GM21423 (cell line): Measurements from ENCODE around the gene DNMBP.
A peak's percentile ranks its signal among the peaks of the same experiment; 100 is the strongest.
"Not testable (repeated sequence)": the region's sequence is repeated elsewhere in the genome, so short reads cannot be mapped to it uniquely, and the experiment has no call there.

Source experiments
- ATAC-seq: cut with Tn5 transposase; IDR thresholded peaks from one replicate; pipeline ENCODE4 v1.9.1; 2021; ENCODE audit warnings: mild to moderate bottlenecking, moderate library complexity; ENCODE audit not compliant: unreplicated experiment

The DNMBP gene

GRCh38 chr10:99867250-99867649, 142.5 kb downstream of the DNMBP start:
- ATAC-seq: not testable (repeated sequence)

DNA sequence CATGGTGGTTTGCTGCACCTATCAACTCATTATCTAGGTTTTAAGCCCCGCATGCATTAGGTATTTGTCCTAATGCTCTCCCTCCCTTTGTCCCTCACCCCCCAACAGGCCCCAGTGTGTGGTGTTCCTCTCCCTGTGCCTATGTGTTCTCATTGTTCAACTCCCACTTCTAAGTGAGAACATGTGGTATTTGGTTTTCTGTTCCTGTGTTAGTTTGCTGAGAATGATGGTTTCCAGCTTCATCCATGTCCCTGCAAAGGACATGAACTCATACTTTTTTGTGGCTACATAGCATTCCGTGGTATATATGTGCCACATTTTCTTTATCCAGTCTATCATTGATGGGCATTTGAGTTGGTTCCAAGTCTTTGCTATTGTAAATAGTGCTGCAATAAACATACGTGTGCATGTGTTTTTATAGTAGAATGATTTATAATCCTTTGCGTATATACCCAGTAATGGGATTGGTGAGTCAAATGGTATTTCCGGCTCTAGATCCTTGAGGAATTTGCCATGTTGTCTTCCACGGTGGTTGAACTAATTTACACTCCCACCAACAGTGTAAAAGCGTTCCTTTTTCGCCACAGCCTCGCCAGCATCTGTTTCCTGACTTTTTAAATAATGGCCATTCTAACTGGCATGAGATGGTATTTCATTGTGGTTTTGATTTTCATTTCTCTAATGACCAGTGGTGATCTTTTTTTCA, 146.1 kb downstream of the DNMBP start:
- not testable (repeated sequence) for ATAC-seq

DNA sequence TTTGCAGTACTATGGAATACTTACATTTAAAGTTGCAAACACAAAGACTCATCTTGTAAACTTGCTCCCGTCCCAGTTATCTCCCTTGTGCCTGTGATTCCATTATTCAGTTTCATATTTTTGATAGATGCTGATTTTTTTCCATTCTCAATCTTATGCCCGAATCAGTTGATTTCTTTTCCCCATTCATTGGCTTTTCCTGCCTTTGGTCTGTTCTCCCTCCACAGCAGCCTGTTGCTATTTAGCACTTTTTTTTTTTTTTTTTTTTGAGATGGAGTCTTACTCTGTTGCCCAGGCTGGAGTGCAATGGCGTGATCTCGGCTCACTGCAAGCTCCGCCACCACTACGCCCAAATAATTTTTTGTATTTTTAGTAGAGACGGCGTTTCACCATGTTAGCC, 149.3 kb downstream of the DNMBP start:
- ATAC-seq: no peak

DNA sequence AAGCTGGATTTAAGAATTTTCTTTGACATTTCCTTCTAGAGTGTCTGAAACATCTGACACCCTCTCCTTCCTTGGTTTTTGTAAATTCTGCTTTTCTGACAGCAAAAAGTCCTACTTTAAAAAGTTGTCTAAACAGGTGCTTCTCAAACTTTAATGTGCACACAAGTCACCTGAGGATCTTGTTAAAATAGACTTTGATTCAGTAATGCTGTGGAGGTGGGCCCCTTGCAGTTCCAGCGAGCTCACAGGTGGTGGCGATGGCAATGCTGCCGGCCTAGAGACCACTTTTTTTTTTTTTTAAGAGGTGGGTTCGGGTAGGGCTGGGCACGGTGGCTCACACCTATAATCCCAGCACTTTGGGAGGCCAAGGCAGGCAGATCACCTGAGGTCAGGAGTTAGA, 150.2 kb downstream of the DNMBP start:
- ATAC-seq: no peak

DNA sequence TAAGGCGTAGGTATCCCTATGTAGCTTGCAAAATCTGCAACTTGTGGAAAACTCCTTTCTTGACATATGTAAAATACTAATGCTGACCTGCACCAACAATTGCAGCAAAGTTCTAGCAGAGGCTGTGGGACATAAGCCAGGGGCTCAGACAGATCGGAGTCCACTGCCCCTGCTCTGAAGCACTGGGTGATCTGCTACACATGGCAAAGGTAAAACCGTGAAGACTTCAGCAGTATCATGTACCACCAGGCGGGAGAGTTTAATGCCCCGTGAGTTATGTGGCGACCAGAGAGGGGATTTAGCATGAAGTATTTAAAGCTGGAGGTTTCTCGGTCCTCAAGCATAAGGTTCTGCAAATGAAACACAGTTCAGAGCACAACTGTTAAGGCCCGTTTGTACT, 150.9 kb downstream of the DNMBP start:
- no peak for ATAC-seq

GRCh38 chr10:99855479-99856071, 154.2 kb downstream of the DNMBP start:
- ATAC-seq: no peak

- no peak for ATAC-seq
Measured at GRCh38 chr10:99854860-99855259, 154.9 kb downstream of the DNMBP start.

GRCh38 chr10:99853655-99854054, 156.1 kb downstream of the DNMBP start:
- ATAC-seq: no peak

- ATAC-seq: no peak
Measured at GRCh38 chr10:99852481-99853213, 157.1 kb downstream of the DNMBP start.

DNA sequence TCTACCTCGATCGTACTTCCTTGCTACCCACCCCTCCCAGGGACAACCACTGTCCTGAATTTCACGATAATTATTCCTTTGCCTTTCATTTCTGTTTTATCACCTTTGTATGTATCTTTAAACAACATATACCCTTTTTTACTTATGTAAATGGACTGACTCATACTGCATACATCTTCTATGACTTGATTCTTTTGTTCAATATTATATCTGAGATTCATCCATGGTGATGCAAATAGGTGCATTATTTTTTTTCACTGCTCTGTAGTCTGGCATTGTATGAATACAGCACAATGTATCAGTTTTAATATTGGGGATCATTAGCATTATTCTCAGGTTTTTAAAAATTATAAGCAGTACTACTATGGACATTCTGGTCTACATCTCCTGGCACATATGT, 157.9 kb downstream of the DNMBP start:
- no peak for ATAC-seq

DNA sequence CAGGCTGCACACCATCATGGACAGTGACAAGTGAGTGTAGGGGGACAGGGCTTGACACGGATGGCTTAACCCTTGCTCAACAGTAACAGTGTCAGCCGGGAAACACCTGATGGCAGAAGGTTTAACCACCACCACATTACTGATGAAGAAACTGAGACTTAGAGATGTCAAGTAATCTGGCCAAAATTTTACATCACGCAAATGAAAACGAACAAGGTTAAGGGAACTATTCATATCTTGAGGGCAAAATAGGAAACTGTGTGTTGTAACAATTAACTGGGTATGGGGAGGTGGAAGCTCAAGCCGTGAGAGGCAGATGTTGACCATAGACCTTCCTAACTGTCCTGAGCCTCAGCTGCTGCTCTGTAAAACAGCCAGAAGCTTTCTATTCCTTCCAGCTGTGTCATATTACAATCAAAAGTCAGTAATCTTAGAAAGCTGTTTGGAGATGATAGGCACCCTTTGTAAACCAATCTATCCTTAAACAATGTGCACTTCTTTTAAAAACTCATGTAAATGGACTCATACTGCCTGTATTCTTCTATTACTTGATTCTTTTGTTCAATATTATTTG, 158.9 kb downstream of the DNMBP start:
- no peak for ATAC-seq

DNA sequence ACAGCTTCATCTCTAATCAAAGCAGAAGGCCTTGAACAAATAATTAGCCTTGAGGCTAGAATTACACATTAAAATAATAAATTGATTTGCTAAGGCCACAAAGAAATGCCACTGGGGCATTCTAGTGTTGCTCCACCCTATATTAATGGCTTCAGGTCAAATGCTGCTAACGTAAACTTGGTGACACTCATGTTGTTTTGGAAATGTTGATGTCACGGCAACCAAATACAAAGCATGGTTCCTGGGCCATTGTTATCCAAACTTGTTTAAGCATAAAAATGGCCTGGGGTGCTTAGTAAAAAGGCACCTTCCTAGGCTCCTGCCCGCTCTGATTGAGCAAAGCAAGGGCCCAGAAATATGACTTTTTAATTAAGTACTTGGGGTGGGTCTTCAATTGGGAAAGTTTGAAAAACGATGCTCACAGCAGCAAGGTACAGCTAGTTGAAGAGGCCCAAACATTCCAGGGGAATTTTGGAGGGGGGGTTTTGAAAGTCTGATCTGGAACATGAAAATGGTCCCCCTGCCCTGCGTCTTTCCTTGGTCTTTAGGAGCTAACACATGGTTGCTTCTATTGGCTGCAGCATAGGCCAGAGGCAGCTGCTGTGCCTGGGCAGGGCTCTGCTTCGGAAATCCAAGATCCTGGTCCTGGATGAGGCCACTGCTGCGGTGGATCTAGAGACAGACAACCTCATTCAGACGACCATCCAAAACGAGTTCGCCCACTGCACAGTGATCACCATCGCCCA, 159.6 kb downstream of the DNMBP start:
- no peak for ATAC-seq

GRCh38 chr10:99849536-99849935, 160.2 kb downstream of the DNMBP start:
- no peak for ATAC-seq

GRCh38 chr10:99849057-99849456, 160.7 kb downstream of the DNMBP start:
- no peak for ATAC-seq

DNA sequence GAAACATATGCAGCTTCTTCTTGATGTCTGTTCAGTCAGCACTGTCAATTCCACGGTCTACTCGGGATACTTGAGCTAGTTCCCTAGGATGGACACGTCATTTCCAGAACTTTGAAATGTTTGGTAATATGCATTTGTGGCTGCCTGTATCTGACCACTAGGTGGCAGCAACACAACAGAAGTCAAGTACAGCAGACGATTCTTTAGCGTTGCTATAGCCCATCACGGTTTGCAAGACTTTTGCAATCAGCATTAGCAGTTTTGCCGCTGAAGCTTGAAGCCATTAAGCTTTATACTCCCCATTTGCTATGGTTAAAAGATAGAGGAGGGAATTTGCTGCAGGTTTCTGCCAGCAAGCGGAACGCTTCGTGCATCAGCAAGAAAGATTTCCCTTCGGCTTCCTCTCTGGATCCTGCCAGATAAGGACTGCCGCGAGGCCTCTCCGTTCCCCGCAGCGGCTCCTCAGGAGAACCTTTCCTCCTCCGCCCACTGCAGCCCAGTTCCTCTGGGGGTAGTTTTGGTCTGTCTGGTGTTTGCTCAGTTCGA, 163.8 kb downstream of the DNMBP start:
- ATAC-seq: peak; percentile 71

DNA sequence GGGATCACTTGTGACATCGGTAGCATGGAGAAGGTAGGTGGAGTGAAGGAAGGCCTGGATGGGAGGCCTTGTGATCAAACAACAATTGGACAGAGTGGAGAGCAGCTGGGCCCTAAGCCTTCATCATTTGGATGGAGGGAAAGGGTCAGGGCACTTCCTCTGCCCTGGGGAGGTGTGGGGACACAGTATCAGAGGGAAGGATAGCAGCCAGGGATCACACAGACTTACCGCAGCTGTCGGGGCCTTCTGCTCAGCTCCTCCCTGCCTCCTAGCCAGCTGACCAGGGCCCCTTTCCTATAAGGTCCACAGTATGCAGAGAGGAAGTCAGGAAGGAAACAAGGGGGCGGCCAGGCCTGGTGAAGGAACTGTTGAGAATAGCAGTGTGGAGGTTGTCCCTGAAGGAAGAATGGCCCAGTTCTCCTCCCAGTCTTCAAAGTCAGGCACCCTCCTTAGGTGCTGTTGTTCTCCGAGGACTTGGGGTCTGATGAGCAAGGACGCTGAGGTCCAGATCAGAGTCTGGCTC, 165.3 kb downstream of the DNMBP start:
- no peak for ATAC-seq

- ATAC-seq: no peak
Measured at GRCh38 chr10:99843310-99843709, 166.4 kb downstream of the DNMBP start.

DNA sequence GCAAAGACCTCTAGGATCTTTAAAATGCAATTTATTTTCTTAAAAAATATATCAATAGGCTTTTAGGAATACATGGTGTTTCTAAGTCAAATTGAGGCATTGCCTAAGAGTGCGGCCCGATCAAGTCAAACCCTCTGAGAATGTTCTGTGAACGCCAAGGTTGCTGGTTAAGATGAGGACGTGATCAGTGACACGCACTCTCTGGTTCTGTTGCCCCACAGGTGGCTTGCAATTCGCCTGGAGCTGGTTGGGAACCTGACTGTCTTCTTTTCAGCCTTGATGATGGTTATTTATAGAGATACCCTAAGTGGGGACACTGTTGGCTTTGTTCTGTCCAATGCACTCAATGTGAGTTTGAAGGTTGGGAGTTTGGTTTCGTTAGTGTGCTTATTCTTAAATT, 168.0 kb downstream of the DNMBP start:
- ATAC-seq: no peak

GRCh38 chr10:99840859-99841258, 168.9 kb downstream of the DNMBP start:
- not testable (repeated sequence) for ATAC-seq

DNA sequence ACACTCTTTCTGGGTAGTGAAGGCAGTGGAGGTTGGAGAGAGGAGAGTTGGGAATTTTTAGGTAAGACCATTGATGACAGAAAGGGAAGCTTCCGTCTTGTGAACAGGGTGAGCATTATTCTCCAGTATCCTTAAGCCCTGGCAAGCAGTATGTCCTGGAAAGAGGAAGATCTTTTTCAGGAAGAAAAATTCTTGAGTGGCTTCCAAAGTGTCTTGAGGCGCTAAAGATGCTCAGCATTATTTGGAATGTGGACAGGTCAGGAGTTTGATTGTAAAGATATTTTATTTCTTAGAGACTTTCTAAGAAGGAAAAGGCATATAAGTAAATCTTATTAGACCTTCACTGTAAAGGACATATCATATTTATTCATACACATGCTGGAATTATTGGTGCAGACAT, 173.0 kb downstream of the DNMBP start:
- ATAC-seq: no peak

- ATAC-seq: no peak
Measured at GRCh38 chr10:99835947-99836346, 173.8 kb downstream of the DNMBP start.
